ENCODE measurements around the gene KCNG2.

The KCNG2 gene

DNA sequence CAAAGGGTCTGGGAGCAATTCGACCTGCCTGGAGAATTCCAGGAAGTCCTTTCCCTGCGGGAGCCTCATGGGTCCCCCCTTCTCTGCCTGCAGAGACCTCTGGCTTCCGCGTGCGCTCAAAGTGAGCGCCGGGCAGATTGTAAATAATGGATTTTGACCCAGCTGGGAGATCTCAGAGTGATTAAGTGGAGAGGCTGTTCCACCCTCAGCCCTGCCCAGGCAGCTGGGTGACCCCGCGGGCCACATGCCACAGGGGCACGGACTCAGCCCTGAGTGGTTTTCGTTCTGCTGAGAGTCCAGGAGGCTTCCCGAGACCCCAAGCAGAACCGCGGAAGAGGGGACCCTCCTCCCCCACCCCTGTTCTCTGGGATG, 1.2 kb downstream of the KCNG2 start:
- no peak for DNase-seq (ENCODE audit: low read depth)

DNA sequence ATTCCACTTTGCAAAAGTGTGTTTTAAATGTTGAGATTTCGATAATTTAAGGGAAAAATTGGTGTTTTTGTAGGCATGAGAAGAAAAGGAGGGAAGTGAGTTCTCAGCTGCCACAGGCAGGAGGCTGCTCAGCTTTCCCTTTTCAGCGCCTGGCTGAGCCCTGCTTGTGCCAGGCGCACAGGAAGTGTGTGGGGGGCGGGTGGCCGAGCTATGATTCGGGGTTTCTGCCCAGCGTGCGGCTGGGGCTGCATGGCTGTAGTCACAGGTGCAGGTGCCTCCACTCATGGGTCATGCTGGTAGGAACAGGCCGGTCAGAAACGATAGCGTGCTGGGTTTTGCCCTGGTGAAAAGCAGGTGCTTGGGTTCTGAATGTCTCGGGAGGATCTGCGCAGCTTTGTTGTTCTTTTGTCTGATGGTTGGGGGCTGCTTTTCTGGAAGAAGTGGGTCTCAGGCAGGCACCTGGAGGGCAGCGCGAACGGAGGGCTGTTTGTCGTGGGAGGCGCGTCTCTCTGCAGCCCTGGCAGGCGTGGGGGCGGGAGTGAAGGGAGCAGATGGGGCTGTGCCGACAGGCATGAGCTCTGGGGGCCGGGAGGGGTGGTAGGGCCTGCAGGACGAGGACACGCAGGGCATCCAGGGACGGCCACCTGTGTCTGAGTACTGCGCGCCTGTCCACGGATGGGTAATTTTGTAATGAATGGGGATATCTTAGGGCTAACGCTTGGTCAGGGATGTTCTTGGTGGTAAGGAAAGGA, 2.1 kb downstream of the KCNG2 start:
- no peak for DNase-seq (ENCODE audit: low read depth)

DNA sequence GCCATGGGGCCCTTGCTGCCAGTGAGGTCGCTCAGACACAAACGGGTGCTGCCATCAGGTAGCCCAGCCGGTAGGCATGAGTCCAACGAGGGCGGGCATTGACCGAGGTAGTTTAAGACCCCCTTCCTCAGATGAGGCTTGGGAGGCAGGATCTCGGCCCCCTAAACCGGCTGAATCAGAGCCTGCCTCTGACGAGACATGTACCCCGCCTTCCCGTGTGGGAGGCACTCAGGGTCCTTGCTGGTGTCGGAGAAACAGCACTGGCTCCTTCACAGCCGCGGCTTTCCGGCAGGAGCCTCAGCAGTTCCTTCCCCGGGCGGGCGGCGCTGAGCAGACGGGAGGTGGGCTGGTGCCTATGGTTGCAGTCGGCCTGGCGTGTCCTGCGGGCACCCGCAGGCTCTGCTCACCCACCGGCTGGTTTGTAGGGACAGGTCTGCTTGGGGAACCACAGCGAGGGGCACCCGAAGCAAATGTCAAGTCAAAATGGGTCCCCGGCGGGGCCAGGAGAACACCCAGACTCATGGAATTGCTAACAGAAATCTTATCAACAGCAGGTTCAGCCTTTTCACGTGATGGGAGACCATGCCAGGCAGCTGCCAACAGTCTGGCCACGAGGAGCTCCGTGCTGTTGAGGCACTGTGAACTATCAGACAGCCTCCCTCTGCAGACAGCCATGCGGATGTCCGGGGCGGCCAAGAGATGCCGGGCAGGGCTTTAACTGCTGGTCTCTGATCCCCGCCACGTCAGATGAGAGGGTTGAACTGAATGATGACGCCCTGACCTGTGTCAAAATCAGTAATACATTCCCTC, 2.8 kb downstream of the KCNG2 start:
- no peak for DNase-seq (ENCODE audit: low read depth)

DNA sequence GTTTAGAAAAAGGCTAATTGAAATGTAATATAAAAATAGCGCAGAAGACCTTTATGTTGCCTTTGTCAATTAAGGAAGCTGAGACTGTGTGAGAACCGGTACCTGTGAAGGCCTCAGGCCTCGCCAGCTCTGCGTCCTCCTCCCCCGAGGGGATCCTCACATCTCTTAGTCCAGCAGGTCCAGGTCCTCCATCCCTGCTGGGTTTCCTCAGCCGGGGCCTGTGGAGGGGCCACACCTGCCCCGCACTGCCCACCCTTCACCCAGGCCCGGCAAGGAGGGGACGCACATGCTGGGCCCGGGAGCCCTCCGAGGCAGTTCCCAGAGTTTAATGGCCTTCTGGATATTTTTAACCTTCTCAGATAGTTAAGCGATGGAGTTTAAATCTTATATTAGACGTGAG, 3.5 kb downstream of the KCNG2 start:
- no peak for DNase-seq (ENCODE audit: low read depth)

DNA sequence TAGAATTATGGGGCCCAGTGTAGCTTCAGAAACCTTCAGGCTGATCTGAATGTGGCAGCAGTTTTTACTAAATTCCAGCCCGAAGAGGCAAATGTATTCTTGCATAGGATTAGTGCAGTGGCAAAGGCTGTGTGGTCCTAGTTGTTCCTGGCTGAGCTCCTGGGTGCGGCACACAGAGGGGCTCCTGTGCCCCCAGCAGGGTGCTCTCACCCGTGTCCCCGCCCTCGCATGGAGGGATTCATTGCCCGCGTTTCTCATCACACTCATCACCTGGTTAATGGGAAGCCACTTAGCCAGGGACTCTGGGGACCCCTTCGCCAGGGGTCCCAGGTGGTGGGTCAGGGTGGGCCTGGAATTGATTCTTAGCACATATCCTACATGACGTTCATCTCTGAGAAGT, 3.9 kb downstream of the KCNG2 start:
- no peak for DNase-seq (ENCODE audit: low read depth)

DNA sequence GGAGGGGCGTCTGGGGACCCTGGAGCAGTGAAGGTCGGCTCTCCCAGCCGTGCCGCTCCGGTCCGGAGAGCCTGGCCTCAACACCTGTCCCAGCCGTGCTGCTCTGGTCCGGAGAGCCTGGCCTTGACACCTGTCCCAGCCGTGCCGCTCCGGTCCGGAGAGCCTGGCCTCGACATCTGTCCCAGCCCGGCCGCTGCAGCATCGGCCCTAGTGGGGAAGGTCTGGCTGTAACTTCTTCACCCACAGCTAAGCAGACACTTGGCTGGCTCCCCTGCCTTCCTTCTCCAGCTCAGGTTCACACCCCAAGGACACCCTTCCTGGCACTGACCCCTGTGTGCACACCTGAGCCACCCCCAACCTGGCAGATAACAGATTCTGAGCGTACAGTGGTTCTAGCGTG, 4.6 kb downstream of the KCNG2 start:
- DNase-seq (ENCODE audit: low read depth) = no peak

DNA sequence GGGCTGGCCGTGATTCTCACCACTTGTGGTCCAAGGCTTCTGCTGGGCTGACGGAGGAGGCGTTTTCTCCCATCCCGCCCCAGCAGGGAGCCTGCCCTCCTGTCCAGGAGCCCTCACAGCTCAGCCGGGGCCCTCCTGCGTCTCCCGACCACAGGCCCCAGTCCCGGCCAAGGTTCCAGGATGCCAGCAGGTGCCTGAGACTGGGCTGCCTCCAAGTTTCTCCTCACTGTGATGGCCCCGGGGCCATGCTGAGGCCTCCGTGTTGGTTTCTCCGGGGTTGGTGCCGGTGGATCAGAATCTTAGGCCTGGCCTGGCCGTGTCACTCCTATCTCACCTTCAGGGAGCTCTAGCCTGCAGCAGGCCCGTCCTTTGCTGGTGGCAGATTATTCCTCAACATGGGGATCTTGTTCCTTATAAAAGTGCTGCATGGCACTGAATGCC, 5.9 kb downstream of the KCNG2 start:
- DNase-seq (ENCODE audit: low read depth) = no peak

DNA sequence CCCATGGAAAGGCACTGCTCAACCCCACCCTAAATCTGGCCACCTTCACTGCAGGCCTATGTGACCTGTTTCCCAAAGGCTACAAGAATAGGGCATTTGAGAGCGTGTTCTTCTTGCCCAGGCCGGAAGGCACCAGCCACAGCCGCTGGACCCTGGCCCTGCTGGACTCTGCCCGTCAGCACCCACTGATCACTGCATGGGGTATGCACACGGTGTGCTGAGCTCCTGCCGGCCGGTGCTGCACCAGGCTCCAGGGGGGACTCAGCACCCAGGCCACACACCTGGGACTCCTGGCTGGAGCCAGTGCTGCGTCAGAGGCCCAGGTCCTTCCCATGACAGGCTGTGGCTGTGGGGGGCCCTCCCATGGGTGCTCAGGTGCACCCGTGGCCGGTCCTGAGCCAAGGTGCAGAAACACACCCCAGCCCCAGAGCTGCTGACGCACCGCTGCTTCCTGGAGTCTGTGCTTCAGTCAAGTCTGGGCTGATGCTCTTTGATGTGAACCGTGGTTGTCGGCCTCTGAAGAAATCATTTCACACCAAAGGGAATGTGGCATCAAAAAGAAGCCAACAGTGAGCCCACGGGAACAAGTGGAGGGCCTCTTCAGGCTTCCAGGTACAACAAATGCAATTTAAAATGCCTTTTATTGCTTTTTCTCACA, 6.5 kb downstream of the KCNG2 start:
- no peak for DNase-seq (ENCODE audit: low read depth)

DNA sequence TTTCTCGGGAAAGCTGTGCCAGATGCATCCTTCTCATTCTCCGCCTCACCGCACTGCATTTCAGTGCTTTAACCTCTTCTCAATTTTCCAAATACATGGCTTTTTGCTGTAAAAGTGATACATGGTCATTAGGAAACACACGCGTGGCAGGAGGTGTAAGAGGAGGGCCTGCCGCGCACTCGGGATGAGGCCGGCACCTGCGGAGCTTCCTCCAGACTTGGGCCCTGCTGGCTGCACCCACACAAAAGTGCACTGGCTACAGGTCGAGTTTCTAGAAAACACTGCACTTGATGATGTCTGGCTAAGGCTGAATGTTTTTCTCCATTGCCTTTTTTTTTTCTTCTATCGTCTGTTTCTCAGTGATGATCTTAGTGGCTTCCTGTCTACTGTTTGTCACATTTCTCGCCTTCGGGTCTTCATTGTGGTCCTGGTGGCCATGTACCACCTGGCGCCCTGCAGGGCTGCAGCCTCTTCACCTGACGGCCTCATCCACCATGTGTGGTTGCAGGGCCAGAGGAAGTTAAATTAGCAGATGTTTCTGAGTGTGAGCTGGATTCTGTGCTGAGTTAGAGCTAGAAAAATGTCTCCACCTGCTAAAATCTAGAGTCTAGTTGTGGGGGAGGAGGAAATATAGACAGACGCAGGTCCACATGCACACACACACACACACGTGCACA, 7.6 kb downstream of the KCNG2 start:
- DNase-seq (ENCODE audit: low read depth) = no peak

DNA sequence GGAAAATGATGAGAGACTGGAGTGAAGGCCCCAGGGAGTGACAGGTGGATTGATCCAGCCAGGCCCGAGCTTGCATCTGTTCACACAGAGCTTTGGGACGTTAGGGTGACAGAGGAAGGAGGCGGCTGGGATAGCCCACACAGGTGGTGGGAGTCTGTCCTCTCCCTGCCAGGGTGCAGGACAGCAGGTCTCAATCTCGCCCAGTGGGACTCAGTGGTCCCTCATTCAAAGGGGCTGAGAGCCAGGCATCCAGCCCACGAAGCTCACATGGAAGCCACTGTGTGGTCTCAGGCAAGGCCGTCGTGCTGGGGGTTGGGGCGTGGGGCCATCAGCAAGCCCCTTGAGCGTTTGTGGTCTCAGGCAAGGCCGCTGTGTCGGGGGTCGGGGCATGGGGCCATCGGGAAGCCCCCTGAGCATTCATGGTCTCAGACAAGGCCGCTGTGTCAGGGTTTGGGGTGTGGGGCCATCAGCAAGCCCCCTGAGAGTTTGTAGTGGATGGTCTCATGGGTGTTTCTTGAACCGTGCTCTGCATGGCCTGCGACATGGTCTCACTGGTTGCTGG, 8.3 kb downstream of the KCNG2 start:
- DNase-seq (ENCODE audit: low read depth) = no peak

DNA sequence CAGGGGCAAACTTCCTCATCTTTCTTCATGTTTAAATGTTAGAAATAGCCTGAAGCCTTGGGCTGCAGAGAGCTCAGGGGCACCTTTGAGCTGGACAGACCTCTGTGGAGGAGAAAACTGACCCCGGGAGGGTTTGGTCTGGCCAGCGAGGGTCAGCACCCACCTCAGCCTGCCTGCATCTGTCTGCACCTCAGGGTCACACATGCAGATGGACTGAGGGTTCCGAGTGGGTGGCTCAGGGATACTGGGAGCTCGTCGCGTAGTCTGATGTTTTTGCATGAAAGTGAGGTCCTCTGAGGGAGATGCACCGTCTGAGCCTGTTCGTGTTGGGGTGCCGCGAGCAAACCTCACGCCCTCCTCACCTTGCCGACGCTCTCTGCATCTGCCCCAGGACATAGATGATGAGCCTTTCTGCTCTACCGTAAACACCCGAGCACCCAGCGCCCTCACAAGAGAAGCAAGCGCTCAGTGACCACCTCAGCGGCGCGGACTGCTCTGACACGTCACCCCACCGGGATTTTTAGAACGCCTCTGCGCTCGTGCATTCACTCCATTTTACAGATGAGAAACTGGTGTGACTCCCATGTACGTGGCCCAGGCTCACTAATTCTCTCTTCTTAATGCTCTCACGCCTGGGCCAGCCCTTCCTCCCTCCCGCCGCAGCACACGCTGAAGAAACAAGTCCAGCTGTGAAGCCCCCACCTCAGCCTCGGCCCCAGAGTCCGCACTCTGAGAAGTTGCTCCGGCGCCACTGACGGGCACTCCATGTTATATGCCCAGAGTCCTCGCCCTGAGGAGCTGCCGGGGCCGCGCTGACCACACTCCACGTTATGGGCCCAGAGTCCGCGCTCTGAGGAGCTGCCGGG, 9.5 kb downstream of the KCNG2 start:
- no peak for DNase-seq (ENCODE audit: low read depth)

DNA sequence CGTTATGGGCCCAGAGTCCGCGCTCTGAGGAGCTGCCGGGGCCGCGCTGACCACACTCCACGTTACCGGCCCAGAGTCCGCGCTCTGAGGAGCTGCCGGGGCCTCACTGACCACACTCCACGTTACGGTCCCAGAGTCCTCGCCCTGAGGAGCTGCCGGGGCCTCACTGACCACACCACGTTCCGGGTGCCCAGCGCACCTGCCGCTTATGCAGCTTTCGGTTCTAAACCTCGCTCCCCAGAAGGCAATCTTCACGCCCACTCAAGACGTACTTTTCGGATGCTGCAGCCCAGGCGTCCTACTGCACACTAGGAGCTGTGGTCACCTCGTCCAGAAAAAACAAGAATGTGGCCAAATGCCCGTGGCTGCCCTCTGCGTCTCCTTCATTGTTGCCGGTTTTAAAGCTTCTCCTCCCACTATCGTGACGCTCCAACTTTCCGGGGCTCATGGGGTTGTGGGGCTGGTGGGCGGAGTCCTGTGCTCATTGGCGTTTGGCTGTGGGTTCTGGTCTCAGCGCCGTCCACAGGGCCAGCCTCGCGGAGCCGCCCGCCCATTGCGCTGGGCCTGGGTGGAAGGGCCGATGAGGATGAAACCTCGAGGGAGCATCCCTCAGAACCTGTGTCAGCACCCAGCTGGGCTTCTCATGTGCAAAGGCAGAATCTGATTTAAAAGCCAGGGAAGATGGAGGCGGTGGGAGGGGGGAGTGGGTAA, 11.9 kb downstream of the KCNG2 start:
- DNase-seq (ENCODE audit: low read depth) = no peak

DNA sequence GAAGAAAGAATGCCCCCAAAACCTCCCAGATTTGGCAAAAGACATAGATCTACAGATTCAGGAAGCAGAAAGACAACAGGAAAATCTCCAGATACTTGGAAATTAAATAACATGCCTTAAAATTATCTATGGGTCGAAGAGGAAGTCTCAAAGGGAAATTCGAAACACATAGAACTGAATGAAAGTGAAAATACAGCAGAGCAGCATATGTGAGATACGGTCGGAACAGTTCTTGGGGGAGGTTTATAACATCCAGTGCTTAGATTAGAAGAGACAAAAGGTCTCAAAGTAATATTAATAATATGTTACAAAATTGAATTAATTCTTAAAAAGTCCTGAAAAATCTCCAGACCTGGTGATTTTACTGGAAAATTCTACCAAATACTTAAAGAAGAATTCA, 14.3 kb downstream of the KCNG2 start:
- DNase-seq (ENCODE audit: low read depth) = no peak

DNA sequence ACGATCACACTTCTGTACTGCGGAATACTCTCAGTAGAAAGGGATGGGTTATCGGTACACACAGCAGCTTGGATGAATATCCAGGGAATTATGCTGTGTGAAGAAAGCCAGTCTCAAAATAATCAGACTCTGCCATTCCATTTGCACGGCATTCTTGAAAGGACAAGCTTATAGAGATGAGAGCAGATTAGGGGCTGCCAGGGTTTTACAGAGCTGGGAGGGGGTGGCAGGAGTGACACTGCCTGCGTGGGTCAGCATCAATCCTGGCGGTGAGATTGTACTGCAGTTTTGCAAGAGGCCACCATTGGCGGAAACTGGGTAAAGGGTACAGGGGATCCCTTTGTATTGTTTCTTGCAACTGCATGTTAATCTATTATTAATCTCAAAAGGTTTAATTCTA, 16.6 kb downstream of the KCNG2 start:
- no peak for DNase-seq (ENCODE audit: low read depth)

DNA sequence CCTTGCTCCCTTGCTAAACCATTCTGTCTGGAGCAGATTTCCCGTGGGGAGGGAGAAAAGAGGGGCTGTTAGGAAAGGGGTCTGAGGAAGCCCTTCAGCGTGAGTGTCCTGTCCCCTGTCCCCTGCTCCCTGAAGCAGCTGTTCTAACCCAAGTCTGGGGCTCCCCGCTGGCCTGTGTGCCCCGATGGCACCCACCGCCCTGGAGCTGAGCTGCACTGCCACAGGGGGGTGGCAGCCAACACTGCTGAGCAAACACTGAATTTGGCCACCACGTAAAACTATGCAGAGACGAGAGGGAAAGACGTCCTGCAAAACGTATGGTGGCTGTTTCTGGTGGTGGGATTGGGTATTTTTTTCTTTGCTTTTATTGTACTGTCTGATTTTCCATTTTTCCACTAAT, 17.9 kb downstream of the KCNG2 start:
- DNase-seq (ENCODE audit: low read depth) = no peak

DNA sequence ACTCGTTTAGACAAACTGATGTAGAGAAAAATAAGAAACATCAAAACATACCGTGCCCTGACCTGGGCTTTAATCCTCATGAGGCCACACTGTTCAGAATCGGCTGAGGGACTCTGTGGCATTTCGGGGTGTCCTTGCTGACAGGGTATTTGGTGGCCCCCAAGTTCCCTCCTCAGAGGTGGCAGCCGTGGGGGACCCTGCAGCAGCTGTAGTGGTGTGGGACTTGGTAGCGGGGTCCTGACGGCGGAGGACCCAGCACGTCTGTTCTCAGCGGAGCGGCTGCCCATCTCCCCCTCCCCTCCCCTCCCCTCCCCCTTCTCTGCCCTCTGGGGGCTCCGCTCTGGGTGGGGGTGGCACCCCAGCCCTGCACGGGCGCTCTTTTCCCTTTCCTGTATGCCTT, 18.4 kb downstream of the KCNG2 start:
- no peak for DNase-seq (ENCODE audit: low read depth)

DNA sequence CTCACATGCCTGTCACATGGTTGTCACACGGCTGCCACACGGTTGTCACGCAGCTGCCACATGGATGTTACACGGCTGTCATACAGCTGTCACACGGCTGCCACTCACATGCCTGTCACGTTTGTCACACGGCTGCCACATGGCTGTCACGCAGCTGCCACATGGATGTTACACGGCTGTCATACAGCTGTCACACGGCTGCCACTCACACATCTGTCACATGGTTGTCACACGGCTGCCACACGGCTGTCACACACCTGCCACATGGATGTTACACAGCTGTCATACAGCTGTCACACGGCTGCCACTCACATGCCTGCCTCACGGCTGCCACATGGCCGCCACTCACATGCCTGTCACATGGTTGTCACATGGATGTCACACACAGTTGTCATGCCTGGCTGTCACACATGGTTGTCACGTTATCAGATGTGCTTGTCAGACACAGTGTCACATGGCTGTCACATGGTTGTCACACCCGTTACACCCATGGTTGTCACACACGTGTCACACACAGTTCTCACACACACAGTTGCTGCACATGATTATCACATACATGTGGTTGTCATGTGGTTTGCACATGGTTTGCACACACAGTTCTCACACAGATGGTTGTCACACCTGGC, 19.4 kb downstream of the KCNG2 start:
- no peak for DNase-seq (ENCODE audit: low read depth)

DNA sequence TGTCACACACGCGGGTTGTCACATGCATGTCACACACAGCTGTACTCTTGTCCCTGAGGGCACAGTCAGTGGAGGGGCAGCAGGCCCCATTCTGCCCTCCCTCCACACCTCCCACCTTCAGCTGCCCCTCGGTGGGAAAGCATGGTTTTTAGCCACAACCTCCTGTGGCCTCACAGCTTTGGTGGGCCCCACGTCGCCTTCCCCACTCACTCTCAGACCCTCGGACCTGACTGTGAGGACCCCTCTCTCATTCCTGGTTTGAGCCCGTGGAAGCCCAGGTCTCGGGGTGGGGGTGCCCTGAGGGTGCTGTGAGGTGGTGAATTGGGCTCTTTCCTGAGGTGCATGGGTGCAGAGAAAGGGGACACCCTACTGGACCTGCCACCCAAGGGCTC, 19.9 kb downstream of the KCNG2 start:
- DNase-seq (ENCODE audit: low read depth) = no peak

DNA sequence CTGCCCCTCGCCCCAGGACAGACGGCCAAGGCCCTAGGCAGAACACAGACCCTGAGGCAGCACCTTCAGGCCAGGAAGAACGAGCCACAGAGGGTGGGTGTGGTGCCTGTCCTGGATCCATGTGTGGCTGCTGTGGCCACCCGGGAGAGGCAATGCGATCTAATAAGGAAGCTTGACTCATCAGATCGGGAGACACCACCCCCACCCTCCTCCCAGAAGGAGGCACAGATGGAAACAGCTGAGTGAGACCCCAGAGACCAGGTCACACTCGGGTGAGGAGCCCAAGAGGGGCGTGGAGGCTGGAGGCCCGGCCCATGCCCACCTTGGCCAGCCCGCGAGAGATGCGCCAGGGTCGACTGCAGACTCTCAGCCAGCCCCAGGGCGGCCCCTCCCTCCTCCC, 20.3 kb downstream of the KCNG2 start:
- no peak for DNase-seq (ENCODE audit: low read depth)

DNA sequence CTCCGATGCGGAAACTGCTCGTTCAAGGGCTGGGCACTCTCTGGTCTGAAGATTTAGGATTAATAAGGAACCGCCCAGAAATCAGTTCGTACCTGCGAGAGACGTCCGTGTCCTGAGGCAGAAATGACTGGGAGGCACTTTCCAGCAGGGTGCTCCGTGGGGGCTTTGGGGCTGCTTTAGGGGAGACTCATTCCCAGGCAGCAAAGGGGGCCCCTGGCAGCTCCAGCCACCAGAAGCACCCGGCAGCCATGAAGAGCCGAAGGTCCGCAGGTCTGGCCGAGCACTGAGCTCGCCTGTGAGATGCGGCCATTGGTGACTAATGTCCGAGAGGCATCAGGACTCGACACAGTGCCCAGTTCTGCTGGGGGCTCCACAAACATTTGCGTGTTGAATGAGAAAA, 20.9 kb downstream of the KCNG2 start:
- no peak for DNase-seq (ENCODE audit: low read depth)

Data from GM04503 (cell line).